ENCODE results near the gene HEBP1.
"Not testable (repeated sequence)": the region's sequence is repeated elsewhere in the genome, so short reads cannot be mapped to it uniquely, and the experiment has no call there.

The HEBP1 gene

GRCh38 chr12:13039328-13039956 lies 39.4 kb upstream of the HEBP1 start:
- no peak overlapping the region for H2BK15ac ChIP-seq (ENCODE audit: low read length)
- H4K91ac ChIP-seq (ENCODE audit: low read depth, low read length, poor library complexity), result no peak overlapping the region
- no peaks in the 10 kb centered on the region for H3K9me3 ChIP-seq (replicated peaks in 1 of 2; ENCODE audit: control insufficient read depth in 2 of 2, insufficient read depth in 1 of 2, low read depth in 1 of 2, low read length in 2 of 2)
- no peak overlapping the region for H3K23ac ChIP-seq (ENCODE audit: low read depth, low read length, poor library complexity)
- no peak overlapping the region for H3K27ac ChIP-seq (replicated peaks; ENCODE audit: low read length)
- no peak overlapping the region for H3K4me2 ChIP-seq (ENCODE audit: insufficient read depth, low read length, poor library complexity, severe bottlenecking)
- no CpG with 5 or more reads among the region's 5 CpGs for WGBS, 2 donors (ENCODE audit: extremely low coverage in 2 of 2, insufficient read length in 2 of 2, insufficient replicate concordance in 1 of 2)
- H2BK120ac ChIP-seq (ENCODE audit: low read depth, low read length), result no peak overlapping the region
- no peak overlapping the region for H4K8ac ChIP-seq (ENCODE audit: low read depth, low read length)
- H2BK12ac ChIP-seq (ENCODE audit: low read length), result no peak overlapping the region
- H3K14ac ChIP-seq (ENCODE audit: low read length), result no peak overlapping the region
- H3K27me3 ChIP-seq (ENCODE audit: control insufficient read depth in 3 of 3, insufficient read depth in 3 of 3, low read depth in 1 of 3, low read length in 3 of 3), result peaks cover 0 to 41% (median 0%) of the 10 kb centered on the region in 3 experiments
- DNase-seq (ENCODE audit: low spot score), result no peak
- no peak overlapping the region for H2BK5ac ChIP-seq (ENCODE audit: low read length)
- H3K4me3 ChIP-seq (ENCODE audit: low read length in 2 of 2), result no peak overlapping the region
- H2AK5ac ChIP-seq (ENCODE audit: low read depth, low read length), result no peak overlapping the region
- H3K18ac ChIP-seq (ENCODE audit: low read length), result no peak overlapping the region
- no peaks in the 10 kb centered on the region for H3K36me3 ChIP-seq (replicated peaks in 1 of 2; ENCODE audit: control insufficient read depth in 2 of 2, insufficient read depth in 2 of 2, low read length in 2 of 2)
- H3K79me1 ChIP-seq (ENCODE audit: low read depth, low read length), result no peaks in the 10 kb centered on the region
- no peak overlapping the region for H3K9ac ChIP-seq (ENCODE audit: low read depth, low read length, poor library complexity)
- no peak overlapping the region for H2AFZ ChIP-seq (ENCODE audit: low read length)
- H3K4me1 ChIP-seq (ENCODE audit: control insufficient read depth in 2 of 2, insufficient read depth in 1 of 2, low read depth in 1 of 2, low read length in 2 of 2), result peaks cover 0 to 5% of the 10 kb centered on the region in 2 donors
- no peak overlapping the region for H3K4ac ChIP-seq (ENCODE audit: low read length)

- Histone ChIP-seq H4K8ac (ENCODE audit: low read depth, low read length) (no peak overlapping the region), H3K9ac (ENCODE audit: low read depth, low read length, poor library complexity) (no peak overlapping the region), H3K4ac (ENCODE audit: low read length) (no peak overlapping the region), H3K9me3 (replicated peaks in 1 of 2; ENCODE audit: control insufficient read depth in 2 of 2, insufficient read depth in 1 of 2, low read depth in 1 of 2, low read length in 2 of 2) (no peaks in the 10 kb centered on the region), H2BK15ac (ENCODE audit: low read length) (no peak overlapping the region), H3K4me1 (ENCODE audit: control insufficient read depth in 2 of 2, insufficient read depth in 1 of 2, low read depth in 1 of 2, low read length in 2 of 2) (peaks cover 0 to 5% of the 10 kb centered on the region in 2 donors), H4K91ac (ENCODE audit: low read depth, low read length, poor library complexity) (no peak overlapping the region), H2BK5ac (ENCODE audit: low read length) (no peak overlapping the region), H2BK12ac (ENCODE audit: low read length) (no peak overlapping the region), H2AK5ac (ENCODE audit: low read depth, low read length) (no peak overlapping the region), H3K36me3 (replicated peaks in 1 of 2; ENCODE audit: control insufficient read depth in 2 of 2, insufficient read depth in 2 of 2, low read length in 2 of 2) (no peaks in the 10 kb centered on the region), H2AFZ (ENCODE audit: low read length) (no peak overlapping the region), H2BK120ac (ENCODE audit: low read depth, low read length) (no peak overlapping the region), H3K27me3 (ENCODE audit: control insufficient read depth in 3 of 3, insufficient read depth in 3 of 3, low read depth in 1 of 3, low read length in 3 of 3) (peaks cover 0 to 36% (median 0%) of the 10 kb centered on the region in 3 experiments), H3K14ac (ENCODE audit: low read length) (no peak overlapping the region), H3K79me1 (ENCODE audit: low read depth, low read length) (no peaks in the 10 kb centered on the region), H3K4me2 (ENCODE audit: insufficient read depth, low read length, poor library complexity, severe bottlenecking) (no peak overlapping the region), H3K4me3 (ENCODE audit: low read length in 2 of 2) (no peak overlapping the region), H3K27ac (replicated peaks; ENCODE audit: low read length) (no peak overlapping the region), H3K18ac (ENCODE audit: low read length) (no peak overlapping the region), H3K23ac (ENCODE audit: low read depth, low read length, poor library complexity) (no peak overlapping the region)
- WGBS, 2 donors (ENCODE audit: extremely low coverage in 2 of 2, insufficient read length in 2 of 2, insufficient replicate concordance in 1 of 2), result no CpG with 5 or more reads among the region's 4 CpGs
- no peak for DNase-seq (ENCODE audit: low spot score)
Observed at GRCh38 chr12:13038491-13039161, 38.6 kb upstream of the HEBP1 start.

DNA sequence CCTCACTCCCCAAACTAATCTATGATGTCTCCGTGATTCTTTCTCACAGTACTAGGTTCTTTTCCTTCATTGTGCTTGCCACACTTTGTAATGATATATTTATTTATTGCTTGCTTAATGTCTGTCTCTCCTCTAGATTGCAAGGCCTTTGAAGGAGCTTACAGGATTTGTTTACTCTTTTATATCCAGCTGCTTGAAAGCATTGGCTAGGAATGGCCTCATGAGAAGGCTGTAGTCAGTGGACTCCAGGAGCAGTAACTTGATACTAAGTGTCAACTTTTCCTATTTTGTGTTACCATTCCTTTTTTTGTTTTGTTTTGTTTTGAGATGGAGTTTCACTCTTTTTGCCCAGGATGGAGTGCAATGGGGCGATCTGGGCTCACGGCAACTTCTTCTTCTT lies 36.8 kb upstream of the HEBP1 start:
- Histone ChIP-seq H4K91ac (ENCODE audit: low read depth, low read length, poor library complexity) (no peak overlapping the region), H3K4me3 (ENCODE audit: low read length in 2 of 2) (no peak overlapping the region), H3K36me3 (replicated peaks in 1 of 2; ENCODE audit: control insufficient read depth in 2 of 2, insufficient read depth in 2 of 2, low read length in 2 of 2) (no peaks in the 10 kb centered on the region), H3K4ac (ENCODE audit: low read length) (no peak overlapping the region), H3K23ac (ENCODE audit: low read depth, low read length, poor library complexity) (no peak overlapping the region), H2BK15ac (ENCODE audit: low read length) (no peak overlapping the region), H3K4me2 (ENCODE audit: insufficient read depth, low read length, poor library complexity, severe bottlenecking) (no peak overlapping the region), H3K27me3 (ENCODE audit: control insufficient read depth in 3 of 3, insufficient read depth in 3 of 3, low read depth in 1 of 3, low read length in 3 of 3) (peaks cover 0 to 20% (median 0%) of the 10 kb centered on the region in 3 experiments), H2AK5ac (ENCODE audit: low read depth, low read length) (no peak overlapping the region), H3K9me3 (replicated peaks in 1 of 2; ENCODE audit: control insufficient read depth in 2 of 2, insufficient read depth in 1 of 2, low read depth in 1 of 2, low read length in 2 of 2) (no peaks in the 10 kb centered on the region), H2BK12ac (ENCODE audit: low read length) (no peak overlapping the region), H3K18ac (ENCODE audit: low read length) (no peak overlapping the region), H2AFZ (ENCODE audit: low read length) (no peak overlapping the region), H3K79me1 (ENCODE audit: low read depth, low read length) (no peaks in the 10 kb centered on the region), H4K8ac (ENCODE audit: low read depth, low read length) (no peak overlapping the region), H3K4me1 (ENCODE audit: control insufficient read depth in 2 of 2, insufficient read depth in 1 of 2, low read depth in 1 of 2, low read length in 2 of 2) (peaks cover 0 to 5% of the 10 kb centered on the region in 2 donors), H3K27ac (replicated peaks; ENCODE audit: low read length) (no peak overlapping the region), H2BK5ac (ENCODE audit: low read length) (no peak overlapping the region), H2BK120ac (ENCODE audit: low read depth, low read length) (no peak overlapping the region), H3K14ac (ENCODE audit: low read length) (no peak overlapping the region), H3K9ac (ENCODE audit: low read depth, low read length, poor library complexity) (no peak overlapping the region)
- no CpG with 5 or more reads among the region's 3 CpGs for WGBS, 2 donors (ENCODE audit: extremely low coverage in 2 of 2, insufficient read length in 2 of 2, insufficient replicate concordance in 1 of 2)
- no peak for DNase-seq (ENCODE audit: low spot score)

DNA sequence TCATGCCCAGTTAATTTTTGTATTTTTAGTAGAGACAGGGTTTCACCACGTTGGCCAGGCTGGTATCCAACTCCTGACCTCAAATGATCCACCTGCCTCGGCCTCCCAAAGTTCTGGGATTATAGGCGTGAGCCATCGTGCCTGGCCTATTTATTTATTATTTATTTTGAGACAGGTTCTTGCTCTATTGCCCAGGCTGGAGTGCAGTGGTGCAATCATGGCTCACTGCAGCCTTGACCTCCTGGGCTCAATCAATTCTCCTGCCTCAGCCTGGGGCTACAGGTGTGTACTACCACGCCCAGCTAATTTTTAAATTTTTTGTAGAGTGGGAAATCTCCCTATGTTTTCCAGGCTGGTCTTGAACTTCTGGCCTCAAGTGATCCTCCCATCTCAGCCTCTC lies 35.3 kb upstream of the HEBP1 start:
- not testable (repeated sequence) for H3K9me3 ChIP-seq (replicated peaks in 1 of 2; ENCODE audit: control insufficient read depth in 2 of 2, insufficient read depth in 1 of 2, low read depth in 1 of 2, low read length in 2 of 2); H3K4me1 ChIP-seq (ENCODE audit: control insufficient read depth in 2 of 2, insufficient read depth in 1 of 2, low read depth in 1 of 2, low read length in 2 of 2); H4K8ac ChIP-seq (ENCODE audit: low read depth, low read length); H2AFZ ChIP-seq (ENCODE audit: low read length); H2BK15ac ChIP-seq (ENCODE audit: low read length); H3K4ac ChIP-seq (ENCODE audit: low read length); H2AK5ac ChIP-seq (ENCODE audit: low read depth, low read length); H3K4me3 ChIP-seq (ENCODE audit: low read length in 2 of 2); H2BK12ac ChIP-seq (ENCODE audit: low read length); H3K79me1 ChIP-seq (ENCODE audit: low read depth, low read length); H3K18ac ChIP-seq (ENCODE audit: low read length); H3K14ac ChIP-seq (ENCODE audit: low read length); DNase-seq (ENCODE audit: low spot score); H3K4me2 ChIP-seq (ENCODE audit: insufficient read depth, low read length, poor library complexity, severe bottlenecking); H3K36me3 ChIP-seq (replicated peaks in 1 of 2; ENCODE audit: control insufficient read depth in 2 of 2, insufficient read depth in 2 of 2, low read length in 2 of 2); H3K27me3 ChIP-seq (ENCODE audit: control insufficient read depth in 3 of 3, insufficient read depth in 3 of 3, low read depth in 1 of 3, low read length in 3 of 3); H2BK120ac ChIP-seq (ENCODE audit: low read depth, low read length); H3K23ac ChIP-seq (ENCODE audit: low read depth, low read length, poor library complexity); H2BK5ac ChIP-seq (ENCODE audit: low read length); H4K91ac ChIP-seq (ENCODE audit: low read depth, low read length, poor library complexity); H3K9ac ChIP-seq (ENCODE audit: low read depth, low read length, poor library complexity); H3K27ac ChIP-seq (replicated peaks; ENCODE audit: low read length)
- WGBS, 2 donors (ENCODE audit: extremely low coverage in 2 of 2, insufficient read length in 2 of 2, insufficient replicate concordance in 1 of 2), result no CpG with 5 or more reads among the region's 5 CpGs

Measured in neuronal stem cell (in vitro differentiated cells).